SK-N-DZ (cell line): ENCODE results near the gene TMC5.

Experiments used
- DNase-seq: peaks from one replicate; pipeline ENCODE4 v3.0.0-alpha.2; 2015; ENCODE audit warnings: low spot score

The TMC5 gene

GRCh38 chr16:19506965-19507364 is 89.3 kb downstream of the TMC5 start:
- DNase-seq = no peak

GRCh38 chr16:19507867-19508266 is 90.2 kb downstream of the TMC5 start:
- no peak for DNase-seq

- DNase-seq = no peak
These were observed 94.6 kb downstream of the TMC5 start for GRCh38 chr16:19512297-19512696.

- no peak for DNase-seq
These were observed 95.8 kb downstream of the TMC5 start for GRCh38 chr16:19513377-19514053.

- no peak for DNase-seq
These were observed 98.1 kb downstream of the TMC5 start for GRCh38 chr16:19515757-19516156.

GRCh38 chr16:19517424-19518089 is 99.9 kb downstream of the TMC5 start:
- no peak for DNase-seq

- DNase-seq = no peak
These were observed 100.7 kb downstream of the TMC5 start for GRCh38 chr16:19518388-19518787.

- DNase-seq = no peak
These were observed 103.2 kb downstream of the TMC5 start for GRCh38 chr16:19520861-19521331.

GRCh38 chr16:19521471-19522396 is 104.1 kb downstream of the TMC5 start, which contains the start of gene GDE1:
TSS of gene GDE1 (minus strand) at chr16:19522098. CDS start at chr16:19521964, 134 bp downstream.
- DNase-seq = peak; percentile 93

GRCh38 chr16:19522397-19522732 is 104.7 kb downstream of the TMC5 start:
- DNase-seq = no peak

GRCh38 chr16:19522760-19523159 is 105.1 kb downstream of the TMC5 start:
- no peak for DNase-seq

GRCh38 chr16:19523184-19523558 is 105.5 kb downstream of the TMC5 start:
- DNase-seq = no peak

- DNase-seq = peak; percentile 95
These were observed 106.1 kb downstream of the TMC5 start, which contains the start of gene CCP110 for GRCh38 chr16:19523559-19524355. TSS of gene CCP110 (plus strand) at chr16:19523942. CDS start at chr16:19527882, 3,940 bp downstream.

GRCh38 chr16:19524356-19524615 is 106.6 kb downstream of the TMC5 start:
- no peak for DNase-seq

- no peak for DNase-seq
These were observed 107.1 kb downstream of the TMC5 start for GRCh38 chr16:19524616-19525384.

- no peak for DNase-seq
These were observed 107.7 kb downstream of the TMC5 start for GRCh38 chr16:19525385-19525723.

- no peak for DNase-seq
These were observed 109.5 kb downstream of the TMC5 start for GRCh38 chr16:19527161-19527560.

GRCh38 chr16:19528666-19529065 is 111.0 kb downstream of the TMC5 start:
- DNase-seq = no peak

GRCh38 chr16:19532601-19533000 is 114.9 kb downstream of the TMC5 start:
- DNase-seq = no peak

GRCh38 chr16:19540241-19540970 is 122.7 kb downstream of the TMC5 start:
- no peak for DNase-seq
